Panc1 (cell line): Measurements from ENCODE around the gene RTN4IP1.

Experiments used
- CTCF ChIP-seq: fragments of 450-650 bp; IDR thresholded peaks from 2 replicates; pipeline ENCODE4 v1.5.1; 2017; ENCODE audit warnings: mild to moderate bottlenecking
- POLR2AphosphoS5 ChIP-seq: IDR thresholded peaks from 2 replicates; pipeline ENCODE4 v1.6.1; 2012; ENCODE audit warnings: mild to moderate bottlenecking, low read depth, low read length, moderate library complexity
- REST ChIP-seq, 2 experiments: IDR thresholded peaks; 2 replicates each; pipeline ENCODE4 v1.6.1; 2011 to 2012; ENCODE audit warnings: low read depth in 2 of 2, control low read depth in 1 of 2, low read length in 1 of 2, mild to moderate bottlenecking in 1 of 2, moderate library complexity in 1 of 2; ENCODE audit not compliant: insufficient read depth in 1 of 2
- SIN3A ChIP-seq: IDR thresholded peaks from 2 replicates; pipeline ENCODE4 v1.6.1; 2012; ENCODE audit warnings: low read depth, mild to moderate bottlenecking, low read length, moderate library complexity, borderline replicate concordance; ENCODE audit not compliant: insufficient read depth
- TCF7L2 ChIP-seq: IDR thresholded peaks from 2 replicates; pipeline ENCODE4 v1.6.1; 2011; ENCODE audit warnings: mild to moderate bottlenecking, low read depth, low read length, inconsistent platforms

- TF ChIP-seq CTCF (no peak), REST (IDR thresholded peaks at IDR 0.05; ENCODE audit: insufficient read depth in 1 of 2, low read depth in 2 of 2, low read length in 1 of 2) (no peak), POLR2AphosphoS5 (no peak), TCF7L2 (no peak), SIN3A (no peak)
These were observed 8.5 kb upstream of the RTN4IP1 start for GRCh38 chr6:106637717-106638341.
